ENCODE measurements around the gene MAN2A2.
"Not testable (repeated sequence)": the region's sequence is repeated elsewhere in the genome, so short reads cannot be mapped to it uniquely, and the experiment has no call there.

MAN2A2 gene

DNA sequence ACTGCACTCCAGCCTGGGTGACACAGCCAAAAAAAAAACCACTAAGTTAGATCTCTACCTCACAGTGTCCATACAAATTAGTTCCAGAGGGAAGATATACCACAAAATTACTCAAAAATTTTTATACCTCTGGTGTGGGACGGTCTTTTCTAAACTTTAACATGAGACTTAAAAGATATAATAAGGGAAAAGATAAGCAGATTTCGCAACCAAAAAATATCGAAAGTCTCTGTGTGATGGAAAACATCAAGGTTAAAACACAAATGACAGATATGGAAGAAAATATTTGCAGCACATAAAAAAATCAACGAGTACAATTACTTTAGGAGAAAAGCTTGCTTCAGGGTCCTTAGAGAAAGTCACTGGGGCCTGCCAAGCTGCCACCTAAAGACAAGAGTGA is 18.8 kb downstream of the MAN2A2 start:
- DNase-seq (ENCODE audit: low spot score) = no peak

- DNase-seq (ENCODE audit: low spot score) = not testable (repeated sequence)
Measured at GRCh38 chr15:90922712-90923322, 19.7 kb downstream of the MAN2A2 start.

GRCh38 chr15:90924375-90924774 is 21.3 kb downstream of the MAN2A2 start:
- no peak for DNase-seq (ENCODE audit: low spot score)

DNA sequence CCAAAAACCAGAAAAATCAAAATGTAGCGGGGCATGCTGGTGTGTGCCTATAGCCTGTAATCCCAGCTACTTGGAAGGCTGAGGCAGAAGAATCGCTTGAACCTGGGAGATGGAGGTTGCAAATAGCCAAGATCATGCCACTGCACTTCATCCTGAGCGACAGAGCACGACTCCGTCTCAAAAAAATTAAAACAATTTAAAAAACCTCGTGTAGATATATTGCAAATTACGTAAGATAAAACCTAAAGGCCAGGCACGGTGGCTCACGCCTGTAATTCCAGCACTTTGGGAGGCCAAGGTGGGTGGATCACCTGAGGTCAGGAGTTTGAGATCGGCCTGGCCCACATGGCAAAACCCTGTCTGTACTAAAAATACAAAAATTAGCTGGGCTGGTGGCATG is 23.7 kb downstream of the MAN2A2 start:
- DNase-seq (ENCODE audit: low spot score) = not testable (repeated sequence)

- DNase-seq (ENCODE audit: low spot score) = not testable (repeated sequence)
Measured at GRCh38 chr15:90928106-90928505, 25.0 kb downstream of the MAN2A2 start.

GRCh38 chr15:90929246-90930019 is 26.3 kb downstream of the MAN2A2 start:
- no peak for DNase-seq (ENCODE audit: low spot score)

DNA sequence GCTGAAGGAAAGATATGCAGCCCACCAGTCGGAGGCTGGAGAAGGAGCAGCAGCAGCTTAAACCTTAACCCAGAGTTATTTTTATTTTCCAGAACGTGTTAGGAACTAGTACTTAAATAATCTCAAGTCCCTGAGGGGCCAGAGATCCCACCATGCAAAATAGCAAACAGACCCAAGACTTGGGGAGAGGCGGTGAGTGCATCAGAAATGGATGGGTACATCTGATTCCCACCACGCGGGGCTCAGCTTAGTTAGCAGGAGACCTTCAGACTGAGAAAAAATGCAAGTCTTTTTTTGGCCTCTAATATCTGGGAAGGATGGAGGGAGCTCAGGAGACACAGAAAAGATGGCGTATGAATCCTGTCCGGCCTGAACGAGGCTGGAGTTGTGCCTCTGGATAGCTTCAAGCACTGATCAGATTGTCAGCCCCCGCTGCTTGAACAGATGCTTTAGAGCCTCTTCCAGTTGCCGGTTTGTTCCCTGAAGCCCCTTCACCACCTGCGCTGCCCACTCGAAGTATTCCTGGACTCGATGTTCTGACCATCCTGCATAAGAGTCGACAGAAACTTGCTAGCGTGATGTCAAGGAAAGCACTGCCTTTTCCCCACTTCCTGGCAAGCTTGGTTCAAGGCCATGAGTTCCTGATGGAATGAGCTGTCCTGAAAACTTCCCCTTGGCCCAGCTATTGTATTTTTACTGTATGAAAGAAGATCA is 27.9 kb downstream of the MAN2A2 start:
- DNase-seq (ENCODE audit: low spot score) = no peak

GRCh38 chr15:90931575-90931827 is 28.4 kb downstream of the MAN2A2 start:
- no peak for DNase-seq (ENCODE audit: low spot score)

GRCh38 chr15:90931828-90932659 is 28.9 kb downstream of the MAN2A2 start, which contains the start of gene HDDC3:
HDDC3 (minus strand) TSS chr15:90932549; CDS start chr15:90932540, 9 bp downstream.
- peak; percentile 82 for DNase-seq (ENCODE audit: low spot score)

GRCh38 chr15:90932660-90932991 is 29.5 kb downstream of the MAN2A2 start:
- DNase-seq (ENCODE audit: low spot score) = no peak

DNA sequence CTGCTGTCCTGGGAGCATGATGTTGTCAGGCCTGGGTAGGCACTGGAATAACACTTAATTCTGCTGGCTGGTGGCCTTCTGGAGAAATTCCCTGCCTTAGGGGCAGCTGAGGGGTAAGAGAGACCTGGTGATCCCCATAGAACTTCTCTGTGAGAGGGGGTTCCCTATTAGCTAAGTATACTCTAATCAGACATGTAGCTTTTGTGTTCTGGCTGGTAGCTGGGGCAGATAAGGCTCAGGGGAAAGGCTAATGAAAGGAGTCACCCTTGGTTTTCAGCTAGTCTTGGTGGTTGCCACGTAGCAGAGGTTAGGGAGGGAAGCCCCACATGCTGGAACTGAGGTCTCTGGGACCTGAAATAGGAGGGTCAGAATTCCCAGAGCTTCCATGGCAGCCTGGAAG is 30.2 kb downstream of the MAN2A2 start:
- no peak for DNase-seq (ENCODE audit: low spot score)

DNA sequence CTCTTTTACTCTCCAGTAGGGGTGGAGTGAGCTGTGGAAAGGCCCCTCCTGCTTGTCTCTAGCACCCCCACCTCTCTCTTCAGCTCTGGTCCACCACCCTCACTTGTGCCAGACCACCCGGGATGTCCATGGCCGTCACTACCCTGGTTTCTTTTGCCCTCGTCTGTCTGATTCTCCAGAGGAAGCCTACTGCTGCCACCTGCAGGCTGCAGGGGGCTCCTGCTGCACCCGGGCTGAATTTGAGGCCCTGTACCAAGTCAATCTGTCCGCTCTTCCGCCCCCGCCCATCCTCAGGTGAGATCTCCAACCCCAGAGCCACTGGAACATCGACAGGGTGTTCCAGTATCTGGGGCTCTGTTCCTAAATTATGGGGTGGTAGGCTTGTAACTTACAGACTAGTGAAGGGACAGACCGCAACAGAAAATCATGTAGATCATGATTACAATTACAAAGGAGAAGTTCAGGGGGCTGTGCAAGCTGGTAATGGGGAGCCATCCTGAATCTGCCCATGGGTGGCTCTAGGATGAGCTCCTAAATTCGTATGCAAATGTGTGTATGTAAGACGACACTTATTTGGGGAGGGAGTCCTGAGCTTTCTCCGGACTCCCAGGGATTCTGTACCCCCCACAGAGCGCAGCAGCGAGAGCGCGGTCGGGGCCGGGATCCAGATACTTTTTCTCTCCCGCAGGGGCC is 31.3 kb downstream of the MAN2A2 start:
- DNase-seq (ENCODE audit: low spot score) = peak; percentile 92

DNA sequence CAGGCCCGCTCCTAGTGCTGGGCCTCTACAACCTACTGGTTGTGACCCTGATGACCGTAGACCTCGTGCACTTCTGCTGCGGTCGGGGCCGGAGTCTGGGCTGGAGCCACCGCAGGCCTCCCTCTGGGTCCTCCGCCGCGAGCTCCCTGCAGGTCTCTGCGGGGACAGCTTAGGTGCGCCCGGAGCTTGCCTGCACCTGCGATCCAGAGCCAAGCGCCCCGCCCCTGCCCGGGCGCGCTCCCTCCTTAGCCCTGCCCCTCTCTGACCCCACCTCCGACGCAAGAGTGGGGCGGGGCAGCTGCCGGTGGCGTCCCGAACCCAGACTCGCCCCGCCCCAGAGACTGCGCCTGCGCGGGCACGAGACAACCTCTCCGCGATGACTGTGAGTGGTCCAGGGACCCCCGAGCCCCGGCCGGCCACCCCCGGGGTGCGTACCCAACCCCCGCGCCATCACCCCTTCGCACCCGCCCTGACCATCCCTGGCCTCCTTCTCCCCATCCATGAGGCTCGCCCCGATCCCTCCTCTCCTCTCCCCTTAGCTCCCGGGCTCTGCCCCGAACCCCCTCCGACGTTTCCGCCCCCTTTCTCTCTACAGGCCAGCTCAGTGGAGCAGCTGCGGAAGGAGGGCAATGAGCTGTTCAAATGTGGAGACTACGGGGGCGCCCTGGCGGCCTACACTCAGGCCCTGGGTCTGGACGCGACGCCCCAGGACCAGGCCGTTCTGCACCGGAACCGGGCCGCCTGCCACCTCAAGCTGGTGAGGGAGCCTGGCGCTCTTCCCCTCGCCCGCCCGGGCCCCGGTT is 32.0 kb downstream of the MAN2A2 start, which contains the start of gene UNC45A:
TSS of gene UNC45A (plus strand) at position 337 of the 803 bp plus-strand sequence. CDS start at position 377, 40 bp downstream.
- DNase-seq (ENCODE audit: low spot score) = peak; percentile 94

GRCh38 chr15:90936823-90937222 is 33.7 kb downstream of the MAN2A2 start:
- DNase-seq (ENCODE audit: low spot score) = no peak

DNA sequence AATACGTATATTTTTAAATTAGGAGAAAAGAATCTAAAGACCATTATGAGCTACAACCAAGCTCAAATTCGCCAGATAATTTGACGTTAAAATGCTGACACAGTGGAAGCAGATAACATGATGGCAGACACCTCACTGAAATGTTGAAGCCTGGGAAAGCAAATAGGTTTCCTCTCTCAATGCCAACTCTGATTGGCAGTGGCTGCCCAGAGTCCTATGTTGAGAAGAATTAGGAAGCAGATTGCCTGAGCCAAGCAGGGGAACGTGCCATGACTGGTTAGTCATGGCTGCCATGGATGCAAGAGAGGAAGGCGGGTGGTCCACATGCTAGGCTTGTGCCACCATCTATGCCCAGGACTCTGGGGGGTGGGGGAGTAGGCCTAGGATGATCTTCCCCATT is 35.2 kb downstream of the MAN2A2 start:
- DNase-seq (ENCODE audit: low spot score) = no peak

DNA sequence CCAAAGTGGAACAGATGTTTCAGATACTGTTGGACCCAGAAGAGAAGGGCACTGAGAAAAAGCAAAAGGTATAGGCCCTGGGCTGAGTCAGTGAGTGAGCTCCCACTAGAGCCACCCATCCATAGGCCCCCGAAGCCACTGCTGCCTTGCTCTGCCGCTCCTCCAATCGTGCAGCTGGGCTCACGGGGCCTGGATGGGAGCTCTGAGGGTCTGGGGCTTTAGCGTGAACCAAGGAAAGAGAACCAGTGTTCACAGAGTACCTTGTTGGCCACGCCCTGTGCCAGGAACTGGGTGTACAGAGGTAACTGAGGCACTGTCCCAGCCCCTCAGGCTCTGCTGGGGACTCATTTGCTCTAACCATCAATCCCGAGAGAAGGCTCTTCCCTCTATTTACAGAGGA is 36.7 kb downstream of the MAN2A2 start:
- DNase-seq (ENCODE audit: low spot score) = no peak

- no peak for DNase-seq (ENCODE audit: low spot score)
Measured at GRCh38 chr15:90941038-90941437, 37.9 kb downstream of the MAN2A2 start.

DNA sequence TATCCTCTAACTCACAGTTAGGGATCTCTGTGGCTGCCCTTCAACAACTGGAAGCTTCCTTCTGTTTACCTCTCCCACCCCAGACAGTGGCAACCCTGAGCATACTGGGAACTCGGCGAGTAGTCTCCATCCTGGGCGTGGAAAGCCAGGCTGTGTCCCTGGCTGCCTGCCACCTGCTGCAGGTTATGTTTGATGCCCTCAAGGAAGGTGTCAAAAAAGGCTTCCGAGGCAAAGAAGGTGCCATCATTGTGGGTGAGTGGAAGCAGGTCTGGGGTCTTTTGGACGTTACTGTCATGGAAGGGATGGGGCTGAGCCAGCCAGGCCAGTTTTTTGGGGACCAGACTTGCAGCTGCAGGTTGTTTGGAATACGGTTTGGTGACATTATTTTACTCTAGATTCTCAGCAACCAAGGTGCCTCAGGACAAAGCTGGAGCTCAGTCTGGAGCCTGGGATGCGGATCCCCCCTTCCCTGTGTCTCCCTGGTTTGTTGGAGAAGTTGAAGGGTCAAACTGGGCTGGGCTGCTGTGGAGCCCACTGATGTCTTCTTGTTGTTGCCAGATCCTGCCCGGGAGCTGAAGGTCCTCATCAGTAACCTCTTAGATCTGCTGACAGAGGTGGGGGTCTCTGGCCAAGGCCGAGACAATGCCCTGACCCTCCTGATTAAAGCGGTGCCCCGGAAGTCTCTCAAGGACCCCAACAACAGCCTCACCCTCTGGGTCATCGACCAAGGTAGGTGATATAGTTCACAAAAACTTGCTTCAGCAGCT is 39.4 kb downstream of the MAN2A2 start:
- DNase-seq (ENCODE audit: low spot score) = no peak

DNA sequence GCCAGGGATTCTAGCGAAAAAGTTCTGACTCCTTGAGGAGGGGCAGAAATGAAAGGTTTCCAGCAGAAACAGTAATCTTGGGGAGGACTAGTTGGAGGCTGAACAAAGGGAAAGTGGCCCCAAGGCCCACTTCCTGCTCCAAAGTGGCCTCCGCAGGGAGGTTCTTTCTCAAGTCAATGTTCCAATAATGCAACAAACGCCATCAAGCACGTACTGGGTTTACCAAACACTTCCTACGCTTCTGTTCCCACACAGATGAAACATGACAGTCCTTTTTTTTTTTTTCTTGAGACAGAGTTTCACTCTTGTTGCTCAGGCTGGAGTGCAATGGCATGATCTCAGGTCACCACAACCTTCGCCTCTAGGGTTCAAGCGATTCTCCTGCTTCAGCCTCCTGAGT is 42.0 kb downstream of the MAN2A2 start:
- DNase-seq (ENCODE audit: low spot score) = no peak

GRCh38 chr15:90946538-90946937 is 43.4 kb downstream of the MAN2A2 start:
- no peak for DNase-seq (ENCODE audit: low spot score)

Data from Ammon's horn (tissue), 1 donor.